Neutrophil (primary cell): ENCODE data around the gene NTRK1.

Experiments
- H3K27ac ChIP-seq: fragments of 200-600 bp; sonication (generic); 2 replicates; pipeline ENCODE4 v1.5.1; 2016; ENCODE audit warnings: mild to moderate bottlenecking, moderate library complexity
- H3K27me3 ChIP-seq: fragments of 200-600 bp; sonication (generic); 2 replicates; pipeline ENCODE4 v1.6.0; 2016; ENCODE audit warnings: mild to moderate bottlenecking
- H3K36me3 ChIP-seq: fragments of 200-600 bp; sonication (generic); 2 replicates; pipeline ENCODE4 v1.5.1; 2017
- H3K4me1 ChIP-seq, 2 experiments: fragments of 200-600 bp in 1 of 2; sonication (generic) in 1 of 2; 1 replicate in 1 of 2; 2 replicates in 1 of 2; pipeline versions ENCODE4 v1.5.1 to v1.6.1; 2013 to 2016; ENCODE audit warnings: low read depth in 1 of 2, low read length in 1 of 2, mild to moderate bottlenecking in 1 of 2, moderate library complexity in 1 of 2; ENCODE audit not compliant: control insufficient read depth in 1 of 2, insufficient read depth in 1 of 2
- H3K4me3 ChIP-seq, 2 experiments: fragments of 200-600 bp in 1 of 2; sonication (generic) in 1 of 2; 1 replicate in 1 of 2; 2 replicates in 1 of 2; pipeline ENCODE4 v1.5.1; 2013 to 2016; ENCODE audit warnings: low read depth in 1 of 2, low read length in 1 of 2, mild to moderate bottlenecking in 1 of 2, moderate library complexity in 1 of 2
- H3K9me3 ChIP-seq: fragments of 200-600 bp; sonication (generic); 2 replicates; pipeline ENCODE4 v1.5.1; 2016
- TF ChIP-seq, protein P1 (sequence below): fragments of 200-600 bp; sonication (generic); IDR thresholded peaks from 2 replicates; pipeline ENCODE4 v1.5.1; 2016; ENCODE audit warnings: antibody characterized with exemption

NTRK1 gene

DNA sequence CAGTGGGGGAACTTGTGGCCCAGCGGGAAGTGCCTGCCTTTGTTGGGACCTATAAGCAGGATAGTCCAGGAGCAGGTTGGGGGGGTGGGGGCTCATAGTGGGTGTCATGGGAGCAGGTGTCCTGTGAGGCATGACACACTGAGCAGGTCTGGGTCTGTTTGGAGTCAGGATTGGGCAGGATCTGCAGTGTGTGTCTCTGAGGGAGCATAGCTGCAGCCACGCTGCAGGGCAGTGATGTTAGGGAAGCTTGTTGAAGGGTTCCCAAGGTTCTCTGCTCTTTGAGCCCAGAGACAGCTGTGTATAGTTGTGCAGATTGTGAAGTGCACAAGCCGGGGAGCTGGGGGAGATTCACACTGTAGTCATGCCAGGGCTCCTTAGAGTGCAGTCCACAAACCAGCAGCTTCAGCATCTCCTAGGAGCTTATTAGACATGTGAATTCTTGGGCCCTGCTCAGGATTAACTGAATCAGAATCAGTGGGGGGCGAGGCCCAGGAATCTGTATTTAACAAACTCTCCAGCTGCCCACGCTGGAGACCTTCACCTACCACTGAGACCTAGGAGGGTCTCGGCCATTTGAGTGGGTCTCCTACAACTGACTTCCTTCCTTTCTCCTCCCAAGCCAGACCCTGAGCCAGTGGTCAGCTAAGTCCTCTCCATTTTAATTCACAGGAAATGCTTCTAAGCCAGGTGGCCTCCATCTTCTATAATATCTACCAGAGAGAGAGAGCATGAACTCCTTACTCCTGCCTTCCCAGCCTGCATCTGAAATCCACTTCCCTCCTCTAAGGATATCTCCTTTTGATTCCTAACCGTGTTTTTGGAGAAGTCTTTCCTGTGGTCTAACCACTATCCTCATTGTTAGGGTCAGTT, 12.8 kb upstream of the NTRK1 start:
- TF ChIP-seq, protein P1, sequence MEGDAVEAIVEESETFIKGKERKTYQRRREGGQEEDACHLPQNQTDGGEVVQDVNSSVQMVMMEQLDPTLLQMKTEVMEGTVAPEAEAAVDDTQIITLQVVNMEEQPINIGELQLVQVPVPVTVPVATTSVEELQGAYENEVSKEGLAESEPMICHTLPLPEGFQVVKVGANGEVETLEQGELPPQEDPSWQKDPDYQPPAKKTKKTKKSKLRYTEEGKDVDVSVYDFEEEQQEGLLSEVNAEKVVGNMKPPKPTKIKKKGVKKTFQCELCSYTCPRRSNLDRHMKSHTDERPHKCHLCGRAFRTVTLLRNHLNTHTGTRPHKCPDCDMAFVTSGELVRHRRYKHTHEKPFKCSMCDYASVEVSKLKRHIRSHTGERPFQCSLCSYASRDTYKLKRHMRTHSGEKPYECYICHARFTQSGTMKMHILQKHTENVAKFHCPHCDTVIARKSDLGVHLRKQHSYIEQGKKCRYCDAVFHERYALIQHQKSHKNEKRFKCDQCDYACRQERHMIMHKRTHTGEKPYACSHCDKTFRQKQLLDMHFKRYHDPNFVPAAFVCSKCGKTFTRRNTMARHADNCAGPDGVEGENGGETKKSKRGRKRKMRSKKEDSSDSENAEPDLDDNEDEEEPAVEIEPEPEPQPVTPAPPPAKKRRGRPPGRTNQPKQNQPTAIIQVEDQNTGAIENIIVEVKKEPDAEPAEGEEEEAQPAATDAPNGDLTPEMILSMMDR = no peak
- Histone ChIP-seq H3K36me3 (no peaks in the 10 kb centered on the region), H3K9me3 (no peaks in the 10 kb centered on the region), H3K4me3 (no peak overlapping the region), H3K27me3 (peaks cover 99% of the 10 kb centered on the region), H3K27ac (no peak overlapping the region), H3K4me1 (peaks cover 0 to 4% of the 10 kb centered on the region in 2 experiments)

DNA sequence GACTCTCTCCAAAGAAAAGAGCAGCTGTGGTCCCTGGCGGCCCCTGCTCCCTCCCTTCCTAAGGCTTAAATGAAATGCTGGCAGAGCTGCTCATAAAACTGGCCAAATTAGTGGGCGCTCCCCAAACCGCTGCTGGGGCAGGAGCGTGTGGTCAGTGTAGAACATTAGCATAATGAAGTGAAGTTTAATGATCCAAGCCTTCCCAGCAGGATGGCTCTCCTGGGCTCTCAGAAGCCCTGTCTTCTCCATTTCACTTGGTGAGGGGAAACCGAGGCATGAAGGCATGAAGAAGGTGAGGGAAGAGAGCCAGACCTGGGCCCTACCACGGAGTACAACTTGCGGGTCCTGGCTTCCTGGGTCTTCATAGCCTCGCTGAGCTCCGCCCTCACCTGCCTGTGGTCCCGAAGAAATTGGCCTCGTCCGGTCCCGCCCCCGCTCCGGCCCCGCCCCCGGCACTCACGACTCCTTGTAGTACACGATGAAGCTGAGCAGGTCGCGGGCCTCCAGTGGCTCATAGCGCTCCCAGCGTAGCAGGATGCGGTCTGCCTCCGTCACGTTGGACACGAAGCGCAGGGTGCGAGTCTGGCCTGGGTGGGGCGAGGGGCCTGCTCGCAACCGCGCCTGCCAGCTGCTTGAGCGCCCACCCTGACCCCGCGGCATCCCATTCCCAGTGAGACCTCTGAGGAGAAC, 12.1 kb upstream of the NTRK1 start:
- Histone ChIP-seq H3K27me3 (peaks cover 97% of the 10 kb centered on the region), H3K36me3 (no peaks in the 10 kb centered on the region), H3K27ac (no peak overlapping the region), H3K4me1 (peaks cover 0 to 4% of the 10 kb centered on the region in 2 experiments), H3K4me3 (no peak overlapping the region), H3K9me3 (no peaks in the 10 kb centered on the region)
- TF ChIP-seq, protein P1 = no peak

DNA sequence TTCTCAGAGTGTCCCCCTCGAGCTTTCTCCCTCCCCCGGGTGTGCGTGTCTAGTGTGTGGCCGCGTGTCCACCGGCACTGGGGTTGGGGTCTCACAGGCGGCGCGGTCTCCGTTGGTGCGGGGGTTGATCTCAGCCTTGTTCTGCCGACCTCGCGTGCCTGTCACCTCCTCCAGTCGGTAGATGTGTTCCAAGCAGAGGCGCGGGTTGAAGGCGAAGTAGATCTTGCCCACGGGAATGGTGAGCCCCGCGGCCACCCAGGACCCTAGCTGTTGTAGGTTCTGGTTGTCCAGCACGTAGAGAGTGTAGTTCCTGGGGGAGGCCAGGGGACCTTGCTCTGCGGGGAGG, 11.5 kb upstream of the NTRK1 start:
- H3K27me3 ChIP-seq = peaks cover 97% of the 10 kb centered on the region
- TF ChIP-seq, protein P1 = no peak
- H3K4me1 ChIP-seq = peaks cover 0 to 4% of the 10 kb centered on the region in 2 experiments
- H3K36me3 ChIP-seq = no peaks in the 10 kb centered on the region
- no peak overlapping the region for H3K27ac ChIP-seq
- H3K9me3 ChIP-seq = no peaks in the 10 kb centered on the region
- H3K4me3 ChIP-seq = no peak overlapping the region

DNA sequence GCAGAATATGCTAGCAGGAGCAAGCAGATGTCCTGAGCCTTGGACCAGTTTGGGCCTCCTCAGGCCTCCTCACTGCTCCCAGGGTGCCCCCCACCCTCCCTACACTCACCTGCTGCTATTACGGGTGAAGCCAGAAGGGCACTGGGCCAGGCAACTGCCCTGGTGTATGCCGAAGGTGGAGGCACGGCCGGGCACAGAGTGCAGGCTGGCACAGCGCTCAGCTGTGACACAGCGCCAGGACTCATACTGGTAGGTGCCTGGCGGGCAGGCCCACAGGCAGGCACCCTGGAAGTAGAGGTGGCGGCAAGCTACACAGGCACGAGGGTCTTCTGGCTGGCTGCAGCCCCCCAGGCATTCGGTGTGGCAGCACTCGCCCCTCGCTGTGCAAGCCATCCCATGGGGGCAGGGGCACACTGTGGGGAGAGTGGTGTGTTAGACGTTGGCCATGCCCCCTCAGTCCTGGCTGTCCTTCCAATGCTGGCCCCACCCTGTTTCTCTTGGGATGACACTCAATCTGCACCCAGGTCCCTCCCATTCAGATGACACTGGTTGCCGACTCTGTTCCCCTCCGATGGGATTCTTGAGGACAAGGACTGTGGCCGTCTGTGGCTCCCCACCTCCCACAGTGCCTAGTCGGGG, 8.8 kb upstream of the NTRK1 start:
- no peak overlapping the region for H3K27ac ChIP-seq
- H3K27me3 ChIP-seq = peaks cover 97% of the 10 kb centered on the region
- TF ChIP-seq, protein P1 = no peak
- H3K36me3 ChIP-seq = no peaks in the 10 kb centered on the region
- H3K4me1 ChIP-seq = no peaks in the 10 kb centered on the region
- H3K9me3 ChIP-seq = no peaks in the 10 kb centered on the region
- H3K4me3 ChIP-seq = no peak overlapping the region

DNA sequence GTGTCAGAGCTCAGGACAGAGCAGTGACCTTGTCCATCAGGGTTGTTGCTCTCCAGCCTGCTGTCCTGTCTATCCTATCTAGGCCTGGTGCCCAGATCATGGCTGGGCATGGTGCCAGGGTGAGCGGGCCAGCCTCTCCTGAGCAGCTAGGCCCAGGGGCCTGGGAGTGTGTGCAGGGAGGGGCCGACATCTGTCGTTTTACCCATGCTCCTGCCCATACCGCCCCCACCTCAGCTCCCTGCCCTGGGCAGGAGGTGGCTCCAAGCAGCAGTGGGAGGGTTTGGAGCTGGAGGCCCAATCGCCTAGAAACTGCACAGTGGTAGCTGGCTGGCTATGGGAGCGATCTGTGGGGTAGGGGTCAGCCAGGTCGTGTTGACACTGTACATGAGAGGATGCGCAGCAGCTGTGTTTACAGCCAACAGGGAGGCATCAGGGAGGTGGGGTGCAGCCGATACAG, 8.2 kb upstream of the NTRK1 start:
- H3K9me3 ChIP-seq = no peaks in the 10 kb centered on the region
- no peaks in the 10 kb centered on the region for H3K36me3 ChIP-seq
- H3K4me1 ChIP-seq = no peaks in the 10 kb centered on the region
- H3K27me3 ChIP-seq = peaks cover 97% of the 10 kb centered on the region
- no peak overlapping the region for H3K4me3 ChIP-seq
- TF ChIP-seq, protein P1 = no peak
- no peak overlapping the region for H3K27ac ChIP-seq
